ENCODE measurements around the gene EGFR.
"Not testable (repeated sequence)": the region's sequence is repeated elsewhere in the genome, so short reads cannot be mapped to it uniquely, and the experiment has no call there.

EGFR gene

DNA sequence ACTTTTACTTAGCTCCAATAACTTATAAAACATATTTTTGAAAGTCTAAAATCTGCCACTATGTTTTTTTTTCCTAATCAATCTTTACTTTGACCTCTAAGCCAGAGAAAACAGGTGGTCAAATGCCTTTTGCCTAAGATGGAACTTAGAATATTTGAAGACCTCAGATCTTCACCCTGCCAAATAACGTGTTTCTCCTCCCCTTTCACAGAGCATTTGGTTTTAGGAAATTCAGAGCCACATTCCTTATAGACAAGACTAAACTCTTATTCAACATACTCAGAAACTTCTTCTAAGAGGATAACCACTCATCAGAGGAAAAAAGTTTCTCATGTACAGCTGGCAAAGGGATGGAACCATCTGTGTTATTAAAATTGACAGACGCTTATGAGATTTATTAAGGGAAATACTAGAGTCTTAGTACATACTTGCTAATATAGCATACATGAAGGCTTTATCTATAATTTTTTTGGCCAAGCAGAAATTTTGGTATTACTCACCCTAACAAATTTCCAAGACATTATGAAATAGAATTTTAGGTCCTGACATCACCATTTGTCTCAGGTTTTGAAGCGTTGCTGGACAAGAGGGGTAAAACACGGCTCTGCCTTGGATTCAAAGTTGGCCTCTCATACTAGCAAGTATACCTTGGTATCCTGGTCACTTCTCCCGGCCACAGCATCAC is 2.6 kb upstream of the EGFR start:
- no peak for DNase-seq

DNA sequence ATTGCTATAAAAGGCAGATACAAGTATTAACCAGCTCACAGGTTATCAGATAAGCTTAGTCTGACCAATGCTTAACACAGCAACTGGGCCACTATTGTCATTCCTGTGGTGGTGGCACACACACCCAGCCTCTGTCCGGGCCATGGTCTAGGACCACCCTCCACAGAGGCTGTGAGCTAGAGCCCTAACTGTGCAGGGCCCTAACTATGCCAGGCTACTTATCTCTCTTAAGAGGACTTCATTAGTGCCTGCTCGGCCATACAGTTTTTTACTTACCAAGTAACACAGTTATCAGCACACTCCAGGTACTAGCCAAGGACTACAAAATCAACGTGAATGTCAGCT is 2.1 kb upstream of the EGFR start:
- DNase-seq, result no peak

DNA sequence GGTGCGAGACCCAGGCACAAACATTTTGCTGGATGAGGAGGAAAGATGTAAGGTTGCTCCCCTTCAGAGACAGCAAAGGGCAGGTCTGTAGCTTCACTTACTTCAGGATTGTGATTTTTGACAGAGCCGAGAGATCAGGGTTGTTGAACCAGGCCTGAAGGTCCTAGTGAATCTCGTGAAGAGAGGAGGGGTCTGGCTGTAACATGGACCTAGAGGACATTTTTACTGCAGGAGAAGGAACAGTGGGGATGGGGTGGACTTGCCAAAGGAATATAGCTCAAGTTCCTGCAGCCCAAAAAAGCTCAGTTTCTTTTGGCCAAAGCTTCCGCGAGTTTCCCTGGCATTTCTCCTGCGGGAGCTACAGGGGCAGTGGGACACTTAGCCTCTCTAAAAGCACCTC is 976 bp upstream of the EGFR start:
- no peak for DNase-seq

DNA sequence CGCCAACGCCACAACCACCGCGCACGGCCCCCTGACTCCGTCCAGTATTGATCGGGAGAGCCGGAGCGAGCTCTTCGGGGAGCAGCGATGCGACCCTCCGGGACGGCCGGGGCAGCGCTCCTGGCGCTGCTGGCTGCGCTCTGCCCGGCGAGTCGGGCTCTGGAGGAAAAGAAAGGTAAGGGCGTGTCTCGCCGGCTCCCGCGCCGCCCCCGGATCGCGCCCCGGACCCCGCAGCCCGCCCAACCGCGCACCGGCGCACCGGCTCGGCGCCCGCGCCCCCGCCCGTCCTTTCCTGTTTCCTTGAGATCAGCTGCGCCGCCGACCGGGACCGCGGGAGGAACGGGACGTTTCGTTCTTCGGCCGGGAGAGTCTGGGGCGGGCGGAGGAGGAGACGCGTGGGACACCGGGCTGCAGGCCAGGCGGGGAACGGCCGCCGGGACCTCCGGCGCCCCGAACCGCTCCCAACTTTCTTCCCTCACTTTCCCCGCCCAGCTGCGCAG is 424 bp downstream of the EGFR start:
- no peak for DNase-seq

DNA sequence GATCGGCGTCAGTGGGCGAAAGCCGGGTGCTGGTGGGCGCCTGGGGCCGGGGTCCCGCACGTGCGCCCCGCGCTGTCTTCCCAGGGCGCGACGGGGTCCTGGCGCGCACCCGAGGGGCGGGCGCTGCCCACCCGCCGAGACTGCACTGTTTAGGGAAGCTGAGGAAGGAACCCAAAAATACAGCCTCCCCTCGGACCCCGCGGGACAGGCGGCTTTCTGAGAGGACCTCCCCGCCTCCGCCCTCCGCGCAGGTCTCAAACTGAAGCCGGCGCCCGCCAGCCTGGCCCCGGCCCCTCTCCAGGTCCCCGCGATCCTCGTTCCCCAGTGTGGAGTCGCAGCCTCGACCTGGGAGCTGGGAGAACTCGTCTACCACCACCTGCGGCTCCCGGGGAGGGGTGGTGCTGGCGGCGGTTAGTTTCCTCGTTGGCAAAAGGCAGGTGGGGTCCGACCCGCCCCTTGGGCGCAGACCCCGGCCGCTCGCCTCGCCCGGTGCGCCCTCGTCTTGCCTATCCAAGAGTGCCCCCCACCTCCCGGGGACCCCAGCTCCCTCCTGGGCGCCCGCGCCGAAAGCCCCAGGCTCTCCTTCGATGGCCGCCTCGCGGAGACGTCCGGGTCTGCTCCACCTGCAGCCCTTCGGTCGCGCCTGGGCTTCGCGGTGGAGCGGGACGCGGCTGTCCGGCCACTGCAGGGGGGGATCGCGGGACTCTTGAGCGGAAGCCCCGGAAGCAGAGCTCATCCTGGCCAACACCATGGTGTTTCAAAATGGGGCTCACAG is 1.1 kb downstream of the EGFR start:
- DNase-seq, result no peak

DNA sequence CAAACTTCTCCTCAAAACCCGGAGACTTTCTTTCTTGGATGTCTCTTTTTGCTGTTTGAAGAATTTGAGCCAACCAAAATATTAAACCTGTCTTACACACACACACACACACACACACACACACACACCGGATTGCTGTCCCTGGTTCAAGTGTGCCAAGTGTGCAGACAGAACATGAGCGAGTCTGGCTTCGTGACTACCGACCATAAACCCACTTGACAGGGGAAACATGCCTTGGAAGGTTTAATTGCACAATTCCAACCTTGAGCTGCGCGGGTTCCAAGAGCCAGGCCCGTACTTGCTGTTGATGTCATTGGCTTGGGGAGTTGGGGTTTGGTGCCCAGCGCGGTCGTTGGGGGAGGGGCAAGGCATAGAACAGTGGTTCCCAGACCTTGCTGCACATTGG is 1.7 kb downstream of the EGFR start:
- DNase-seq, result no peak

DNA sequence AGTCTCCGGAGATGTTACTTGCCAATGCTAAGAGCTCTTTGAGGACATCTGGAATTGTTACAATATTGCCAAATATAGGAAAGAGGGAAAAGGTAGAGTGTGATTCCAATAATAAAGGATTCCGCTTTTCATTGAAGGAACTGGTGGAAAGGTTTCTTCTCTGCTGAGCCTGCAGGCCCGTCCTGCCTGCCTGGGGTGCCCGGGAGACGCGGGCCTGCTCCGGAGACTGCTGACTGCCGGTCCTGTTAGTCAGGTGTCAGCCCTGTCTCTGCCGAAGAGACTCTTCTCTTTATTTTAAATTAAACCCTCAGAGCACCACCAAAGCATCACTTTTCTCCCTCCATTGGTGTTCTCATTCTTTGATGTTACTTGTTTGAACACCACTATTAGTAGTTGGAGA is 2.2 kb downstream of the EGFR start:
- DNase-seq, result no peak

DNA sequence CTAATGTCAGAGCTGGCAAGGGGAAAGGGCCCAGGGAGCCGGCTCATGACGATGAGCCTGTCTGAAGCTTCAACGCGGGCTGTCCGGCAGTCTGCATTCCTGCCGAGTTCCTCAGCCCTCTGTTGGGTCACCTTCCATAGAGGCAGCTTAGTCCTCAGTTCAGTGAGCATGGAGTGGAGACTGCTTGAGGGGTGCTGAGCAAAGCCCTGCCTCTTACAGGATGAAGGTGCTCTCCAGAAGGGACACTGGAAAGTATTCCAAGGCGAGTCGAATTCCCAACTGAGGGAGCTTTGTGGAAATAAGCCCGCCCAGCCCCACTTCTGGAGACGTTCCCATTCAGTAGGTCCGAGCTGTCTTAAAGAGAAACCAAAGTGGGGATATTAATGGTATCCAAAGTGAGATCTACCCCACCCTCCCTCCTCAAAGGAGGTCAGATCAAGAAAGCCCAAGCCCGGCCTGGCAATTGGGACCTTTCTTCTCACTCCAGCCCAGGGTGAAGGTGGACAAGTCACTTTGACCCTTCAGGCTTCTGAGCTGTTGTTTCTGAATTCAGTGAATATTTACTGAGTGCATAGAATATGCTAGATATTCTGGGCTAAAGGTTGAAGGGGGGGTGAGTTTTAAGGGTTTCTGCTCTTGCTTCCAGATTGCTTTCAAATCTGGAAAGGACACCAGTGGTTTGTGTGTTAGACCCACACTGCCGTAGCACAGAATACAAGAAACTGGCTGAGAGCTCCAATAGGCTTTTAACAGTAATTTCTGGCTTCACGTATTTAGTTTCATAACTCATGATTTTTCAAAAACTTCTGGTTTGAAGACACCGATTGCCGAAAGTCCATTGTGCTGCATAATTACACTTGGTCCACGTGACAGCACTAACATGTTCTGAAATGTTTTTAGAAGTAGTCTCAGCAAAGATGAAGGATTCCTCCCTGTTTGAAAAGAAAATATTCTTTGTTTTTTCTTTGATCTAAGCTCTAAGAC is 3.5 kb downstream of the EGFR start:
- no peak for DNase-seq

DNA sequence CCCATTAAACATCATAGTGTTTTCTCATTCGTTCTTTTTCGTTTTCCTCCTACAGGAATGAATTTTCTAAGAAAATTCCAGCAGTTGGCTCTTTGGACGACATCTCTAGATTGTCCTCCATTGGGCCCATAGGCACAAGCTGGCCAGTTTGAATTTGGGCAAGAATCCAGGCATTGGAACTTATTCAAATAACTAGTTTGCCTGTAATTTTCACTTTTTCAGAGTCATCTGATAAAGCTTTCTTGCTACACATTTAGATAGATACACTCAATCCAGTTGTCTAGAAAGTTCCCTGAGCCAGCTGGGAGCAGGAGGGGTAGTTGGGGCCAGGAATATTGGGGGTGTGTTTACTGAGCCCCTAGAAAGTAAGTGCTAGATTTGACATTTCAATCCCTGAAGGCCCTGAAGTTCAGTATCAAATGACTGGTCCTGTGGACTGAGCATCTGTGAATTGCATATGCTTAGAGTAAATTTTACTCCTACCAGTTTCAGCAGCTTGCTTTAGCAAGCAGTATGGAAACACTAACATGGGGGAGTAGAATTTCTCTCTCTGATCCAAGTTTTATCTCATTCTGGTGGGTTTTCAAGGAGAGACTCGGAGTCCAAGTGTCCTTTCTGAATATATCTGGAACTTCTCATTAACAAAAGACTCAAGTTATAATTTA is 5.2 kb downstream of the EGFR start:
- DNase-seq, result no peak

DNA sequence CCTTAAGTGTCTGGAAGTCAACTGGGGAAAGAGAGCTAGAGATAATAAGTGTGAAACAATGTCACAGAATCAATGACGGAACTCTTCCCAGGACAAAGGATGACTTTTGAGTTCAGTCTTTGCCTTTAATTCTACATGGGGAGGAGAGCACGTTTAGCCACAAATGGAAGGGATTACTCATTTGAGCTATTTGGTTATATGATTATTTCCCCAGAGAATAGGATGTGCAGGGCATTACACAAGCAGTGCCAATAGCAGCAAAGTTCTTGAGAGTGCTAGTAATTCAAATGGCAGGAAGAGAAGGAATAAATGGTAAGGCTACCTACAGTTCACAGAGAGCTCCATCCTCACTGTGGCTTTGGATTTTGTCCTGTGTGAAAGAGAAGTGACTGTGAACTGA is 6.0 kb downstream of the EGFR start:
- no peak for DNase-seq

DNA sequence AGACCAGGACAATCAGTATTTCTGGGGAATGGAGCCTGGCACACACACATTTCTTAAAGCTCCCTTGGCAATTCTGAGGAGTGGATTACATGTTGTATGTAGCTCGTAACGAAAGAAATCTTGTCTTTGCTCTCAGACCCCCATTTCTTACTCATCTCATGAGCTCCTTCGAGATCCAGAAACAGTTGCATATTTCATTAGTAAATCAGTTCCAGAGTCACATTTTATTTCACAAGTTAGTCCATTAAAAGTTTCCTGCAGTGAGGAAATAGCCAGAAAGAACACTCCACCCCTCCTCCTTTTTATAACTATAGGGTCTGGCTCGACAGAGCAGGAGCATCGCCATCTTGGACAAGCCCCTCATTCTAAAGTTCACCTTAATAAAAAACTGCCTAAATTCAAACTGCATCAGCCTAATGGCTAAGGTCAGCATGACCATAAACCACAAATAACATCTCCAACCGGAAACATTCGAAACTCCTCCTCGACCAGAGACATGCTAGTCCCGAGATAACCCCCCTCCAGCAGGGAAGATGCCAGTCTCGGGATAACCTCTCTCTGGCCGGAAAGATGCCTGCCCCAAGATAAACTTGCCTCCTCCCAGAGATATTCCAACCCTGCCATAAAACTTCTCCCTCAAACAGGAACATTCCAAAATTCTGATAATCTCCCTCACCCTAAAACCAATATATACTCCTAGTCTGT is 7.4 kb downstream of the EGFR start:
- DNase-seq, result no peak

DNA sequence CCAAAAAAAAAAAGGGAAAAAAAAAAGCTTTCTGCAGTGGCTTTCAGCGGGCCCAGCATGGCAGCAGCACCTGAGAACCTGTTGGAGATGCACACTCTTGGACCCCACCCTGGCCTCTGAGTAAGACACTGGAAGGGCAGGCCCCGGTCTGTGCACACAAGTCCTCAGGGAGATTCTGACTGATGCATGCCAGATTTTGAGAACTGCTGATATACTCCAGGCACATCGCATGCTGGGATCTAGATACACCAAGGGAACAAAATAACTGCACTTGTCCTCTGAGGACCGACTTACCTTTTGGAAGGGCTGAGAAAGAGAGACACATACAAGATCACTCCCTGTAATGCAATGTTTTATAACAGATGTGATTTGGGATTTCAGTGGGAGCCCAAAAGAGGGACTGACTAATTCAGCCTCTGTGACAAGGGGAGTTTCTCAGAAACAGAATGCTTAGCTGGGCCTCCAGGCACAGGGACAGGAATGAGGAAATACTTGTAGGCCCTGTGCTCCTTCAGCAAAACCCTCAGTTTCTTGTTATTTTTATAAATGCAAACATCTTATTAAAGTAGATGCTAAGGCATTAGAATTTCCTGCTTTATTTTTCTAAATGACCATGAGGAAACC is 8.2 kb downstream of the EGFR start:
- no peak for DNase-seq

DNA sequence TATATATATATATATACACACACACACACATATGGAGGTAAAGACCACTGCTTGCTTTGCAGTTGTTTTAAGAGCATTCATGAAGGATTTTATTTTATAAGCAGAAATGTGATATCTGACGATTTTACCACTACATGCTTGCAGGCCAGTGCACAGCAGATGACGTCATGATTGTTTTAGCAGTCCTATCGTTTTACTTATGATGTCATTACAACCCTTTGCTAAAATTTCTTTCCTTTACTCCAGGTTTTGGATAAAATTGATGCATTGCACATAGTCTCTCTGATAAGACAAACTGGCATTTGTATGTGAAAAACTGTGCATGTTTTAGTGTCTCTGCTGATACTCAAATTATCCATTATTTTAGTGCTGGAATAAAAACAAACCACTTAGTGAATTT is 9.2 kb downstream of the EGFR start:
- DNase-seq, result no peak

DNA sequence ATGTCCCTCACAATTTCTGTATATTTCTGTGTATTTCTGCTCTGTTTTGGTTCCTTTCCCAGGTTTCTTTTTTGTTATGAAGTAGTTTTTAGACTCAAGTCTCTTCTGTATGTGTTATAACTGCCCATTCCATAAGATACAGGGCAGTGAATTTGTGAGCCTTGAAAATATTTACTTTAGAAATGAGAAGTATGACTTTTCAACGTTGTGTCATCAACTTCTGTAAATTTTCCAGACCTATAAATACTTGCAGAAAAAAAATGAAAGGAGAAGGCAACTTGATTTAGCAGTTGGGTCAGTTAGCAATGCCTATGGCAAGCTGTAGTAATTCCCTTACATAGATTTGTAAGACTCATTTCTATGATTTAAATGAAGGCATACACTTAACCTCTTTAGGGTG is 11.5 kb downstream of the EGFR start:
- no peak for DNase-seq

DNA sequence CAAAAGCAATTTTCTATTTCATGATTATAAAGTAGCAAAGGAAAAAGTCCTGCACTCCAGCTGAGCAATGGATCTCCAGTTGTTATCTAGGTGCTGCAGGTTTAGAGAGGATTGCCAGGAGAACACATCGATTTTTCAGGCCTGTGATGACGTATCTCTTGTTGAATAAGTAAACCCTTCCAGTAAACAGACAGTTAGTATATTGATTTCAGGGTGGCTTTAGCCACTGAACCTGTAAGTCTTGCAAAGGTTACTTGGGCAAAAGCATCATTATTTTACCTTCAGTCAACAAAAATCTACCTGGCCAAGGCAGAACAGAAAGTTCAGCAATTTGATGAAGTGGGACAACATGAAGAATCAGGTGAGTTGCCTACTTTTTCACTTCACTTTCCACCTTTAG is 12.3 kb downstream of the EGFR start:
- DNase-seq, result no peak

DNA sequence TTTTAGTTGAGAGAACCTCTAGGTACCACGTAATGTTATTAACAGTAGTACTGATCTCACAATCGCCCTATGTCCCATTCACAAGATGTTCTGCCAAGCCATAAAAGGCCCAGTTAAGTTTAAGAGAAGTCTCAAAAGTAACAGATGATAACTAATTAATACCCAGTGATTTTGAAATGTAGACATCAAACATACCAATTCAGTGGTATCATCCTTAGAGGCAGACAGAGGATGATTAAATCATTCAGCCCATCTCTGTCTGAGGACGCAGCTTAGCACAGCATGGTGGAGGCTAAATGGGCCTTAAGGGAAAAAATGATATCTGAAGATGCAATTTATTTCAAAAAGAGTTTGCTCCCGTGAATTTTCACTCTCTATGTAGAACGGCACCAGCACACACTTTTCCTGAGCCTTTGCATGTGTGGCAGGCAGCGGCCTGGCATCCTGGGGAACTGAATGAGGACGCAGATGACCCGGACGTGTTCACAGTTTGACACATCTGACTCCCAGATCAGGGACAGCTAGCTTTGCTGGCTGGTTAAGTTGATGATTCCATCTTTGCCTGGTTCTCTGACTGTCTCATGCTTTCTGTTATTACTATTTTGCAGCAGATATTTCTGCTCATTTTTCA is 13.4 kb downstream of the EGFR start:
- no peak for DNase-seq

DNA sequence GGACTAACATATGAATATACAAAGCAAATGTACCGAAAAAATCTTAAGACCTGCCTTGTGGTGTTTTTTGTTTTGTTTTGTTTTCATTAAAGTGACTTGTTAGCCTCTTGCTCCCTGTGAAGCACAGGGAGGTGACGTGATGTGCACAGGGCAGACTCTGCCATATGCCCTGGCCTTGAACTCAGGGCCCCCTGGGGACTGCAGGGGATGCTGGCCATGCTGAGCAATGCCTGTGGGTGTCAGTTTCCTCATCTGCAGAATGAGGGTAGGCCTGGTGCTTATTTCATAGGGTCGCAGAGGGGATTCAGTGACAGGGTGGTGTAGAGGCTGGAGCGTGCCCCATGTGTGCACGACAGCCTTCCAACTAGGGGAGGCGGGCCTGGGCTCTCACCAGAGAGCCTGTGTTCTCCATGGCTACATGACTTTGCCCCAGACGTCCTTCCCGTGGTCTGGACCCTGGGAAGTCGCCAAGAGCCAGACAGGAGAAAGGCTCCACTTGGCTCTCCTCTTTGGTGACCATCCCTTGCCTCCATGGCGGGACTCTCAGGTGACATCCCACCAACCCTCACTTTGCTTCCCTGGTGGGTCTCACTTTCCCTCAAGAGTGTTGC is 14.5 kb downstream of the EGFR start:
- no peak for DNase-seq

DNA sequence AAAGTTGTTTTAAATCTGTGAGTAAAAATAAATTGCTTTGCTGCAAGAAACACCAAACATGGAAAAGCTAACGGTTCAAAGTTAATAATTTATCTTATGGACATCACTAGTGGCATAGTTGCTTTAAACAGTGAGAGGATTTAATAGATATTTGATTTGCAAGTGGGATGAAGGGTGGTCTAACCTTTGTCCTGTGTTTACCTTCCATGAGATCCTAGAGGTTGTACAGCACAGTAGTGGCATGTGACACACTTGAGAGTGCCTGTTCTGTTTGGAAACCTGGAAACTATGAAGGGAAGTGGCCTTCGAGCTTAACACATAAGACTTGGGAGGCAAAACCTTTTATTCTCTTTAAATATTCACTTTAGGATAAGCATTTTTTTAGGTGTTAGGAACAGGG is 16.0 kb downstream of the EGFR start:
- no peak for DNase-seq

DNA sequence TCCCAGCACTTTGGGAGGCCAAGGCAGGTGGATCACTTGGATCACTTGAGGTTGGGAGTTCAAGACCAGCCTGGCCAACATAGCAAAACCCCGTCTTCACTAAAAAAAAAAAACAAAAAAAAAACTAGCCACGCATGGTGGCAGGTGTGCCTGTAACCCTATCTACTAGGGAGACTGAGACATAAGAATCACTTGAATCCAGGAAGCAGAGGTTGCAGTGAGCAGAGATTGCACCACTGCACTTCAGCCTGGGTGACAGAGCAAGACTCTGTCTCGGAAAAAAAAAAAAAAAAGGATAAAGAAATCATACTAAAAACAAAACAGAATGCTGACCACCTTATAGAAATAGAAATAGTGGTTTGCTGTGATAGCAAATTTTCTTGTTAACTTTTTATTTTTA is 16.6 kb downstream of the EGFR start:
- not testable (repeated sequence) for DNase-seq

DNA sequence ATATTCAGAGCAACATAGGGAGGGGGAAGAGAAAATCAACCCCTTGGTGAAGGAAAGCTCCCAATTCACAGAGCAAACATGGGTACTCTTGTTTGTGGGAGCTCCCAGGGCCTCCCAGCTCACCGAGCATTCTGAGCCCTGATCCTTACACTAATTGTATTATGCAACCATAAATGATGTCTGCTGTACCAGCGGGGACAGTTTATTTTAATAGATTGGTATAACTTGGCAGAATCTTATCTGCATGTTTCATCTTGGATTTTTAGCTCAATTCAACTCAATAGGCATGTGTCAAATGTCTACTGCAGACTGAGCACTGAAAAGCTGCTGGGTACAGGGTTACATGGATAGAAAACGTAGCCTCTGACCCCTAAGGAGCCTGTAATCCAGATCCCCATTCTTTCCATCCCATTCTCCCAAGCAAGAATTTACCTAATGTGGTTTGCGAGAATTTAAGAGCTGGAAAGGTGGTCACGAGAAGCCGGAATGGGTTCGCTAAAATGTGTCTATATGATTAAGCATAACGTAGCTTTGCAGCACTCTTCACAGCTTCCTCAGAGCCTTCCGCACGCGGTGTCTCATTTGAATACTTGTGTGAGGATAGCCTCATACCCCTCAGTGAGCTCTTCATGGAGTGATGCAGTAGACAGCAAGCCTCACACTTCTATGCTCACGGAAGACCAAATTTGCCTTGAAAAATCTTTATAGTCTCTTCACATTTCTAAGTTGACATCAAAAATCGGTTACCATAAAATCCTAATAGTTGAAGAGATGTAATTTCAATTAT is 18.3 kb downstream of the EGFR start:
- DNase-seq, result no peak

Measured in activated CD4-positive, alpha-beta T cell treated with anti-CD3 and anti-CD28 coated beads, Interleukin-2, amount 50 U/mL, for 48 hours (primary cell).